Stimulated activated CD4-positive, alpha-beta T cell treated with anti-CD3 and anti-CD28 coated beads, Interleukin-1b, Interleukin-23, amount 100 ng/mL, for 24 hours (primary cell): ENCODE measurements around the gene FRMPD2.
A peak's percentile ranks its signal among the peaks of the same experiment; 100 is the strongest.

Source experiments
- DNase-seq, 4 experiments: peaks; one replicate each; pipeline ENCODE4 v3.0.0-alpha.2; 2020; ENCODE audit warnings: low read depth in 4 of 4, low spot score in 1 of 4

The FRMPD2 gene

GRCh38 chr10:48274636-48275035, at the start of gene FRMPD2:
FRMPD2 (minus strand) TSS chr10:48274696; CDS start chr10:48274567, 129 bp downstream.
- DNase-seq: no peak

GRCh38 chr10:48322017-48322416, 47.5 kb upstream of the FRMPD2 start:
- no peak for DNase-seq

GRCh38 chr10:48317321-48317990, 43.0 kb upstream of the FRMPD2 start:
- no peak for DNase-seq

GRCh38 chr10:48316236-48316635, 41.7 kb upstream of the FRMPD2 start:
- no peak for DNase-seq

GRCh38 chr10:48314107-48314506, 39.6 kb upstream of the FRMPD2 start:
- no peak for DNase-seq

GRCh38 chr10:48309711-48310226, 35.3 kb upstream of the FRMPD2 start:
- DNase-seq: no peak

GRCh38 chr10:48307711-48308018, 33.2 kb upstream of the FRMPD2 start:
- no peak for DNase-seq

GRCh38 chr10:48306870-48307710, 32.6 kb upstream of the FRMPD2 start:
- peak; percentile 23 to 49 (median 37) for DNase-seq

- DNase-seq: peak; percentile 60 to 88 (median 82)
Measured at GRCh38 chr10:48306265-48306869, 31.9 kb upstream of the FRMPD2 start, which contains the start of gene MAPK8. MAPK8 (plus strand) TSS chr10:48306677; CDS start chr10:48401661, 94,984 bp downstream.

- DNase-seq: no peak
Measured at GRCh38 chr10:48305905-48306264, 31.4 kb upstream of the FRMPD2 start.

GRCh38 chr10:48302515-48303476, 28.3 kb upstream of the FRMPD2 start:
- DNase-seq: no peak

- DNase-seq: no peak
Measured at GRCh38 chr10:48300556-48300955, 26.1 kb upstream of the FRMPD2 start.

GRCh38 chr10:48299692-48300091, 25.2 kb upstream of the FRMPD2 start:
- DNase-seq: no peak

- no peak for DNase-seq
Measured at GRCh38 chr10:48299066-48299465, 24.6 kb upstream of the FRMPD2 start.

GRCh38 chr10:48296576-48297098, 22.1 kb upstream of the FRMPD2 start:
- no peak for DNase-seq

- no peak for DNase-seq
Measured at GRCh38 chr10:48294431-48294830, 19.9 kb upstream of the FRMPD2 start.

- DNase-seq: no peak
Measured at GRCh38 chr10:48292616-48293015, 18.1 kb upstream of the FRMPD2 start.

GRCh38 chr10:48291190-48291589, 16.7 kb upstream of the FRMPD2 start:
- DNase-seq: no peak

- no peak for DNase-seq
Measured at GRCh38 chr10:48290286-48290685, 15.8 kb upstream of the FRMPD2 start.

GRCh38 chr10:48289501-48290238, 15.2 kb upstream of the FRMPD2 start:
- peak in 3 of 4 experiments; percentile 9 to 19 (median 10) for DNase-seq
